Fibroblast of upper back skin (primary cell): ENCODE measurements around the gene PXDN.
"Not testable (repeated sequence)": the region's sequence is repeated elsewhere in the genome, so short reads cannot be mapped to it uniquely, and the experiment has no call there.

ENCODE experiments used
- DNase-seq: peaks from one replicate; pipeline ENCODE4 v3.0.0-alpha.2; 2013

Gene PXDN

DNA sequence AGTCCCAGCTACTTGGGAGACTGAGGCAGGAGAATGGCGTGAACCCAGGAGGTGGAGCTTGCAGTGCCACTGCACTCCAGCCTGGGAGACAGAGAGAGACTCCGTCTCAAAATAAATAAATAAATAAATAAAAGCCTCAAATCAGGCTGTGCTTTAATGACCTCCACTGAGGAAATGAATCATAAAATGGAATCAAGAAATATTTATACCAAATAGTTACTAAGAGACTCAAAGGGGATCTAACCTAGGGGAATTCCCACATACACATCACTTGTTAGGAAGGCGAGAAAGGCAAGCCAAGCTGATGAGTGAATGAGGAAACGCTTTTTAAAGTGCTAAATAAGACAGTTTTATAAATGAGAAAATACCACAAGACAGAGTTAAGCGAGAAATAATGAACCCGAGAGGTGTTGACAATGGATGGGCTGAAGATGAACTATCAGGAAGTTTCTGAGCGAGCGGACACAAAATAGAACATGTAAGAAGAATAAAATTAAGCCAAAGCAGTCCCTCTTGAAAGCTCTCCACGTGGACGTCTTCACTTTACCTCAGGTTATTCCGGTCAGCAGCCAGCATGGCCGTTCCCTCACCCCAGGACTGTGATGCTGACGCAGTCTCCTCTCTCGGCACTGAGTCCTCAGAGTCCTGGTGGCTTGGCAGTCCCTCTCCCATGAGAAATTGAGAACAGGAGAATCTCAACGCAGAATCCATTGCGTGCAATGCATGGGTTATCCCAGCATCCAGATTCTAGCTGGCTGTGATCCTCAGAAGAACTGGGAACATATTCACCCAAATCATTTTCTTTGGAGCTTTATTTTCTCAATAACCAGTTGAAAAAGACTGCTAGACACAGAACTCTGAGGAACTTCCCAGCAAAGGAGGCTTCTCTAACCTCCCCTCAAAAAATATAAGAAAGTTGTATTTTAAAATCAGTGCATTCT, 22.3 kb downstream of the PXDN start:
- peak; percentile 94 for DNase-seq

DNA sequence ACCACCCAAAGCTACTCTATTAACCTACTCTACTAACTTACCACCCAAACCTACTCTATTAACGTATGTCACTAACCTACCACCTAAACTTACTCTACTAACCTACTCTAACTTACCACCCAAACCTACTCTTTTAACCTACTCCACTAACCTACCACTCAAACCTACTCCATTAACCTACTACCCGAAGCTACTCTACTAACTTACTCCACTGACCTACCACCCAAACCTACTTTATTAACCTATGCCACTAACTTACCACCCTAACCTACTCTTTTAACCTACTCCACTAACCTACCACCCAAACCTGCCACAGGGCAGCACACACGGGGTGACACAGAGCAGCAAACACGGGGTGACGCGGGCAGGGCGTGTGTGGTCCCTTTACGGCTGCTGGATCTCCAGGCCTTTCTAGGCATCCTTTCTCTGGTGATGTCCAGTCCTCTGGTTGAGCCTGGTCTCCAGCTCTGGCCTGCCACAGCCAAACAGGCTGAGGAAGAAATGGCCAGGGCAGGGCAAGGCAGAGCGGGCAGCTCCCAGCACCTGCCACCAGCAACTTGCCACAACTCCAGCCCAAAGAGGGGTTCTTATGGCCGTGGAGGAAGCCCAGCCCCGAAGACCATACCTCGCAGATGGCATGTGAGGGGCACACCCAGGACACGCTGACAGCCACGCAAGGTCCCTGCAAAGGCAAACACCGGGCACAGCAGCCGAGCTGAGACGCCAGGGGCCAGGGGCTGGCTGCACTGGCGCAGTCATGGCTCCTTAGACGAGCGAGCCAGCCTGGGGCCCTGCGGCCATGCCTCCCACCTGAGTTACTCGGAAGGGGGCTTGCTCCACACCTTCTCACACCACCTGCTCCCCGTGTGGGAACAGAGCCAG, 25.7 kb downstream of the PXDN start:
- DNase-seq = no peak

GRCh38 chr2:1717113-1717512, 27.2 kb downstream of the PXDN start:
- no peak for DNase-seq

DNA sequence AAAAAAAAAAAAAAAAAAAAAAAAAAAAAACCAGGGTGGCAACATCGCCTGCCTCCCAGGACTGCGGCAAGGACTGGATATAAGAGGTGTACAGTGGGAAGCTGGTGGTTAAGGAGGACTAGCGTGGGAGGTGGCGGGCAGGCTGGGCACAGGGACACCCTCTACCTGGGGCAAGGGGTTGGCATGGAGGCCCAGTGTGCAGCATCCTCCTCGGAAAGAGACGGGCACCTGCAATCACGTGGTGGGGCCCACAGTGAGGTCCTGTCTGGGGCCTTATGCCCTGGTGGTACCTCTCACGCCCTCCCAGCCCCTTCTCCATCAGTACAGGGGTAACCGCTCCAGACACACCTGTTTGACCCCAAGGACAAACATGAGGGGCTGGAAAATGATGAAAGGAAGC, 27.9 kb downstream of the PXDN start:
- DNase-seq = no peak

DNA sequence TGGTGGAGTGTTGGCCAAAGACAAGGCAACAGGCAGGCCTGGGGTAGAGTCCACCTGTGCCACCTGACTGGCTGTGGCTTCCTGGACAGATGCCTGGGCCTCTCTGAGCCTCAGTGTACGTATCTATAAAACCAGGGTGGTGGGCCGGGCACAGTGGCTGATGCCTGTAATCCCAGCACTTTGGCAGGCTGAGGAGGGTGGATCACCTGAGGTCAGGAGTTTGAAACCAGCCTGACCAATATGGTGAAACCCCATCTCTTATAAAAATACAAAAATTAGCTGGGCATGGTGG, 28.4 kb downstream of the PXDN start:
- not testable (repeated sequence) for DNase-seq

GRCh38 chr2:1715184-1716013, 28.9 kb downstream of the PXDN start:
- peak; percentile 70 for DNase-seq

- no peak for DNase-seq
Observed at GRCh38 chr2:1714291-1715064, 29.8 kb downstream of the PXDN start.

- DNase-seq = no peak
Observed at GRCh38 chr2:1713839-1714236, 30.5 kb downstream of the PXDN start.

DNA sequence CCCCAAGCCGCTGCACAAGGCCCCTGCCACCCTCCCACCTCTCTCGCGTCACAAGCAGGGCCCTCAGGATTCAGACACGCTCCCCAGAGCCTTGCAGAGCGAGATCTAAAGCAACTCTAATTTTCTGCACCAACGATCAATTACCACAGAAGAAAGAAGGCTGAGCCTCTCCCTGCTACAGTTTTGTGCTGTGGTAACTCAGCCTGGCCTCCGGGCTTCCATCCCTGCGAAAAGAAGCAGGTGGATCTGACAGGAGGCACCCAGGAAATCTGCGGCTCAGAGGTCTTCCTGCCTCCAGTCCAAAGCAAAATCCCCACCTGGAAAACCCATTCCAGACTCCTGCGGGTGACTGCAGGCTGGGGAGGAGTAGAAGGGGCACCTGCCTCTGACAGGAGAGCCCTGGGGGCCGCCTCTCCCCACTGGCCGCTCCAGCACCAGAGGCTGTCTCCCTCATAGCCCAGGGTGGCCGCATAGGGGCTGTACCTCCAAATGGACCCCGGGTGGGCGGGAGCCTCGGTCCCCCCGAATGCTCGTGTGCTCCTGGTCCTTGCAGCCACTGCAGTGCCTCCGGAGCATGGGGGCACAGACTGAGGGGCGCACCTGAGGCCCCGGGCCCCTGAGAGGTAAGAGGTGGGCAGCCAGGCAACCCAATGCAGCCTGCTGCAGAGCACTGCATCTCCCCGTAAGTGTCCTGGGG, 31.0 kb downstream of the PXDN start:
- DNase-seq = no peak

DNA sequence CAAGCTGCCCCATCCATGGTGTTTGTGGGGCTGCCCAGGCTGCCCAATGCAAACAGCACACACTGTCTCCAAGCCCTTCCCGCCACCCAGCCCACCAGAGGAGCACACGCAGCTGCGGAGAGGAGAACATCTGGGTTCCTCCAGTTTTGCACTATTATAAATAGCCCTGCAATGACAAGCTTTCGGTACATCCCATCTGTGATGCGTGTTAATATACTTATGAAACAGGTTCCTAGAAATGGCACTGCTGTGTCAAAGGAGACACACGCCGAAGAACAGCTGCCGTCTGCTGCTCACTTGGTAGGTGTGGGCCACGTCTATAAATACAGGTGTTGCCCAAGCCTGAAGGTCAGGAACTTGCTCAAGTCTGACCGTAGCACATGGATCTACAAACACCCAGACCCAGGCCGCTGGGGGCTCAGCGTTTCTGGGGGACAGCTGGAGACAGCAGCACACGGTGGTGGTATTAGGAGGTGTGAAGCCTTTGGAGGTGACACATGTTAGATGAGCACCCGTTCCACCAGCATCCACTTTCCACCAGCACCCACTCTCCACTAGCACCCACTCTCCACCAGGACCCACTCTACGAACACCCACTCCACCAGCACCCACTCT, 34.3 kb downstream of the PXDN start:
- DNase-seq = no peak

- no peak for DNase-seq
Observed at GRCh38 chr2:1709335-1709605, 35.0 kb downstream of the PXDN start.

DNA sequence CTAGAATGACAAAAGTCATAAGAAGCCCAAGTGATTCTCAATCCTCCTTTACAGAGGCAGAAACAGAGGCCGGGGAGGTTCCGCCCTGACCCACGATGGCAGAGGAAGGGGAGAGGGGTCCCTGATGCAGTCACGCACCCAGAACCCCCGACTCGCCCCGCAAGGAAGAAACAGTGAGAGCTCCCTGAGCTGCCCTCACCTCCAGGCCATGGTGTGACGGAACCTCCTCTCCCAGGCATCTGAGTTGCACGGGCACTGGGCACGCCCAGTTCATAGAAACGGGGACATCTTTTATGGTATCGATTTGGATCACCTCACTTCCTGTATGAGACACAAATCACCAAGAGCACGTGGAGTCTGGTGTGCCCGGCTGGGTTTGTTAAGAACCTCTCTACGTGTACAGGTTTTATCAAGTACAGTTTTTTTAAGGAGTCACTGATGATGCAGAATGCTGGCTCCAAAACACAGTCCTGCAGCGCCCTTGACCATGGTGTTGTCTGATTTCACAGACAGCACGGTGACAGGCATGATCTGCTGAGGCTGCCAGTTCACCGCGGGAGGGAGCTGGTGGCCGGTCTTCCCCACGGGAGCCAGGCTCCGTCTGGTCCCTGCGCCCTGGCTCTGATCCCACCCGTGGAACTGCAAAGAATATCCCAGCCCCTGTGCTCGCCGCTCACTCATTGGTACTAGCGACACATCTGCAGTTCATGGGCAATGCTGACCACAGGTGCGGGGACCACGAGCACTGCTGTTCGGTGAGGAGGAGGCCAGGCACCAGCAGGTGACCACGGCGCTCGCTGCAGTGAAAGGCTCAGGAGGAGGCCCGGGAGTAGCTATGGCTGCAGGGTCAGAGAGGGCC, 35.6 kb downstream of the PXDN start:
- no peak for DNase-seq

DNA sequence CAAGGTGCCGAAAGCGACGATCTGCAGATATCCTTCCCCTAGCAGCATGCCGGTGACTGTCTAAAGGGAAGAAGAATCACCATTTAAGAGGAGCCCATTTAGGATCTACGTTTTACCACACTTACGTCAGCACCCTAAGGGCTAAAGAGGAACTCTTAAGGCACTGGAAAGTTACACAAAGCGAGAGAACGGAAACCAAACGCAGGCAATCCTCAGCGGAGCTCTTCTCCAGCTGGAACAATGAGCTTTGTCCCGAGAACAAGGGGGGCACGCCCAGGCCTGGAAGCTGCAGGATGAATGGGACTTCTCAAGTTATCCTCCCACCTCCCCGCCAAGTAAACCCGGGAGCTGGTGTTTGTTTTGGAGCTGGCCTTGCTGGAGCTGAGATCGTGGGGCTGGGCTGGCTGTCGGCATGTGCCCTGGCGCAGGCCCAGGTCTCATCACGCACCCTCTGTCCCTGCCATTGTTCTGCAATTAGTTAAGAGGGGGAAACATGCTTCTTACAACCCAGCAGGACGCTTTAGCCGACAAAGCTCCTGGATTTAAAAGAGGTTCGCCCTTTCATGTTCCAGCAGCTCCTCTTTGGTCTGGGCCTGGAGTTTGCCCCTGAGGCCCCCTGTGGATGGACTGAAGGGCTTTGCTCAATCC, 36.4 kb downstream of the PXDN start:
- DNase-seq = peak; percentile 88

GRCh38 chr2:1706089-1706841, 38.0 kb downstream of the PXDN start:
- not testable (repeated sequence) for DNase-seq

DNA sequence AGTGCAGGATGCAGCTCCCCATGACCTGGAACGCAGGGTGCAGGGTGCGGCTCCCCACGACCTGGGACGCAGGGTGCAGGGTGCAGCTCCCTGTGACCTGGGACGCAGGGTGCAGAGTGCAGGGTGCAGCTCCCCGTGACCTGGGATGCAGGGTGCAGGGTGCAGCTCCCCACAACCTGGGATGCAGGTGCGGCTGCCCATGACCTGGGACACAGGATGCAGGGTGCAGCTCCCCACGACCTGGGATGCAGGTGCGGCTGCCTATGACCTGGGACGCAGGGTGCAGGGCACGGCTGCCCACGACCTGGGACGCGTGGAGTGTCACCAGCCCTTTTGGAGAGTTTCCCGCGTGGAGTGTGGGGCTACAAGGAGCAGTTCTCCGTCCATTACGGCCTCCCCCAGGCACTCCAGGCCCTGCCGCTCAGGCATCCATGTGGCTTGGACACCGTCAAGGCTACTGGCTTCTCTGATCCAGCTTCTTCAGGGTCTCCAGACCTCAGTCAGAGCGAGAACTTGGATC, 38.7 kb downstream of the PXDN start:
- no peak for DNase-seq

- DNase-seq = no peak
Observed at GRCh38 chr2:1704631-1705556, 39.4 kb downstream of the PXDN start.

- DNase-seq = no peak
Observed at GRCh38 chr2:1702186-1702565, 42.1 kb downstream of the PXDN start.
